Stimulated activated CD4-positive, alpha-beta T cell treated with anti-CD3 and anti-CD28 coated beads, Interleukin-12 subunit alpha, Interleukin-12 subunit beta, amount 100 ng/mL, for 24 hours (primary cell): ENCODE measurements around the gene ACSS1.

ENCODE experiments used
- DNase-seq, 2 experiments: peaks; one replicate each; pipeline ENCODE4 v3.0.0-alpha.2; 2020; ENCODE audit warnings: low read depth in 2 of 2

The ACSS1 gene

DNA sequence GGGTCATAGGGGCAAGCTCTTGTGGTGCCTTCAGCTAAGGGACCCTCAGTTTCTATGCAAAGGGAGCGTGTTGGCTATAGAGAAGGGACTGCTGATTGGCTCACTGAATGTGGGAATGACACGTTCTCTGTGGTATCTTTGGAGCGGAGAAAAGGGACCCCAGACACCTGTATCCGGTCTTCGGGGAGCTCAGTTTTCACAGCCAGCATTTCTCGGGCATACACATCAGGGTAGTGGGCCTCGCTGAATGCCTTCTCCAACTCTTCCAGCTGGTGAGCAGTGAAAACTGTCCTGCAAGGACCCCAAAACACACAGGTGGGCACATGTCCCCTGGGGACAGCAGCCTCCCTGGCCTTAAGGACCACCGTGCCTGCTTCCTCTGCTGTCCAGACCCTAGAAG is 20.7 kb upstream of the ACSS1 start:
- no peak for DNase-seq

DNA sequence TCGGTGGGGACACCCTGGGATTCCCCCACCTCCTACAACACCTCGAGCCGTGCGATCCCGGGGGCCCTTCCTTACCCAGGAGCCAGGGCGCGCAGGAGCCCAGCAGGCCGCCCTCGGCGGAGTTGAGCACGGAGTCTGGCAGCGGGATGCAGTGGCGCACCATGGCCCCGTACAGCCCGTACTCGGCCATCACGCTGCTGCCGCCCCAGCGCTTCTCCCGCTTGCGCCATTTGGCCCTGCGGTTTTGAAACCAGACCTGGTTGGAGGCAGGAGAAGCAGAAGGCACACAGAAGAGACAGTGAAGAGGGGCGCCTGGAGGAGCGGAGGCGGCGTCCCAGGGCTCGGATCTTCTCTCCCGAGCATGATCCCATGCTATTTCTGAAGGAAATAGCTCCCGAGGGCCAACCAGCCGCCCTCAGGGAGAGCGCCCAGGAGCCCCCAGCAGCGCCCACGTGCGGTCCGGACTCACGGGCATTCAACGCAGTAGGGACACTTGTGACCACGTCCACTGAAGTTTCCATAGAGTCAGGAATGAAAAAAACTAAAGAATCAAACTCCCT is 19.8 kb upstream of the ACSS1 start:
- DNase-seq = no peak

DNA sequence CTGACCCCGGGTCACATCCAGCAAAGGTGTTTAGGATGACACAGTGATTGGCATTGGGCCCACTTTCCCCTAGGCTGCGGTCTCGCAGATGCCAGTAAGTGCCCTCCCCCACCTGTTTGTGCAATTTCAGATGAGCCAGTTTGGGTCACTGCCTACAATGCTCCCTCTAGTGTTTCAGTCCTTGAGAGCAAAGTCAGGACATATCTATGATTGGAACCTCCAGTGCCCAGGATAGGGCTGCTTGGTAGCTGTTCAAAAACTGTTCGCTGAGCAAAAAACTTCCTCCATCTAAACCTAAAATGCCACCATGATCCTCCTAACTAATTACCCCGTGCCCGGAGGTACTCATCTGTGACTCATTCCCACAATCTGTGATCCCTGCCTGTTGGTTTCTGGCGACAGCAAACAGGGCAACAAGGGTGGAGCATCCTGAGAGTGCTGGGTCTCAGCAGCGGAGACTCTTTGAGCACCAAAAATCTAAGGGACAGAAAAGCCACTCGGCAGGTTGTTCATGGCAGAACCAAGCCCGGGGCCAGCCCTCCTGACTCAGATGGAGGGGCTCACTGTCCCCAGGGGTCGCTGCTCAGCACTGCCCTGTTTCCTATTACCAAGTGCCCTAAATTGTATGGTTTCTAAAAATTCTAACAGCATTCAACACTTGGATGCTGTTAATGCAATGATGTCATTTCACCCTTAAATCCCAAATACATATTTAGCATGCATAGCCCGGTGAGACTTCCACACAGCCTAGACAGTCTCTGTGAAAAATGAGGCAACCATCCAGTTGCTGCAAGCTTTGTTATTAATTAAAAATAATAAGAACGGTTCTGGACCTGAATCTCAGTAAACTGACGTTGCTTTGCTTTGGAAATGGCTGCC is 19.0 kb upstream of the ACSS1 start:
- no peak for DNase-seq

DNA sequence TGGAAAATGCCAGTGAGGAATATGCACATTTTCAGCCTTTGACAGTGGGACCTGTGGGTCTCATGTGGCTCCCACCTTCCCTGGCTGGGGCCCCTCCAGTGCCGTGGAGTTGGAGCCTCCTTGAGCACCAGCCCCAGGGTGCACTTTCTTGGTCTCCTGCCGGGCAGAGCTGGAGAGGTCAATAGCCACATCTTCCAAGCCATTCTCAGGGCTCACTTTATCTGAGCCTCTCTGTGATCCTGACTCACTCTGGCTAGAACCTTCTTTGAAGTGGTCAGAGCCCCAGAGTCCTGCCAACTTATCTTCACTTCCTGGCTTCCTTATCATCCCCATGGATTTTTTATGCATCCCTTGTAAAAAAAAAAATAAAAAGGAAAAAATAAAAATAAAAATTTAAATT is 18.3 kb upstream of the ACSS1 start:
- no peak for DNase-seq

DNA sequence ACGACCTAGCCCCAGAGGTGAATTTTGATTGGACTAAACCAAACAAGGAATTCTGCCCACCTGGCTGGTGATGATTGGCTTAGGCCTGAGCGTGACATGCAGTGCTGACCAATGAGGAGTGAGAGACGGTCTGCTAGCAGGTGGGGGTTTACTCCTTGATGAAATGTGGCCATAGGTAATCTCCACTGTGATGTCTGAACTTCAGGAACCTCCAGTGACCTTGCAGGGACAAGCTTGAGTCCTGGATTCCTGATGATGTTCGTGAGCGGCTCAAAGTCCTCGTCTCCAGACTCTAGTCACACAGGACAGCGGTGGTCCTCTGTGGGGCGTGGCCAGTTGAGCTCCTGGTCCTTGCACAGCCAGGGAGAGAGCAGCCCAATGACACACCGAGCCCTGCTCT is 15.6 kb upstream of the ACSS1 start:
- no peak for DNase-seq

DNA sequence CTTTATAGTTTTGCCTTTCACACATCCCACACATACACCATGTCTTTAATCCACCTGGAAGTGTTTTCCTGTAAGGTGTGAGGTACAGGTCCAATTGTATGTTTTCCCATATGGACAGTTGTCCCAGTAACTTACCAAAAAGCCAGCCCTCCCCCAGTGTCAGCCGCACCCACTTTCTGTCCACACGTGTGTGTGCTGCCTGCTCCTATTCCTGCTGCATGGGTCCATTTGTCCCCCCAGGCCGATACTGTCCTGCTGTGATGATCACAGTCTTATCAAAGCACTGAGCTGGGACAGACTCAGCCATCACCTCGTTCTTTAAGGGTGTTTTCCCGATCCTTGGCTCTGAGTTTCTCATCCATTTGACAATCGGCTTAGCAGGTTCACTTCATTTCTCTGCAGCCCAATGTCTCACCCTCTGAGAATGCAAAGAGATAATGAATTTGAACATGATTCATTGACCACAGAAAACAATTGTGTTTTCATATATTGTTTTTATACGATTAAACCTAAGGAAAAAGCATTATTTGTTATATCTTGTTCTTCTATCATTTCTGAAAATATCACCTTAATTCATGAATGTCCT is 14.4 kb upstream of the ACSS1 start:
- DNase-seq = no peak

DNA sequence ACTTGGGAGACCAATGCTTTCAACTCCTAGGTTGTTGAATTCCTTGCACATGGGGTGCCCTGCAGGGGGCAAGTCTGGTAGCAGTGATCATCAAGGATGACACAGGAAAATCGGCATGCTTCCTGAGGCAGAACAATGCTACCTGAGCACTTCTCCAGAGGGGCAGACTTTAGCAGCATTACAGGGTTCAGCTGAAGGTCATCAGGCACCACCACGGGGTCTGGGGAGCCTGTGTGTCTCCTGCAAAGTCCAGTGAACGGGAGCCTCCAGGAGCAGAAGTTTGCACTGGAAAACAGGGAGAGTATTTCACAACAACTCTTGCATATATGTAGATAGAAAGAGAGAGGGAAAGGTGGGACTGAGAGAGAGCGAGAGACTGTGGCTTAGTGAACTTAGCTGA is 13.8 kb upstream of the ACSS1 start:
- DNase-seq = no peak

DNA sequence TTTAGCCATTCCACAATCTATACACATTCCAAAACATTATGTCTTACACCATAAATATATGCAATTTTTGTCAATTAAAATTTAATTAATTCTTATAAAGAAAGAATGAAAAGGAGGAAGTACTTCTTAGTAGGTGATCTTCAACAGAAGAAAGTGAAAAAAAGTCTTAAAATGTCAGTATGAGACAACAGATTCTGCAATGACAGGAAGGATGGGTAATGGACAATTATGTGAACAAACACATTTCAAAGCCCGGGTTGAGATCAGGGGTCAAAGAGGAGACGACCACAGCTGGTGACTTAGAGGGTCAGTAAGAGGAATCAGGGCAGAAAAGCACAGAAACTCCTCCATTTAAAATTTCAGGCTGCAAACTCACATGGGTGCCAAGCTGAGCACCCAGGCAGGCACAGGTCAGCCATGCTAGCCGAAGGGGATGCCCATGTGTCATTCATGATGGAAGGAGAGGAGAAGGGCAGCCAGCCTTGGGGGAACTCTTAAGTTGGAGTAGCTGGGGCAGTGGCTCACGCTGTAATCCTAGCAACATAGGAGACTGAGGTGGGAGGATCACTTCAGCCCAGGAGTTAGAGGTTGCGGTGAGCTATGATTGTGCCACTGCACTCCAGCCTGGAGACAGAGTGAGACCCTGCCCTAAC is 13.0 kb upstream of the ACSS1 start:
- DNase-seq = no peak

DNA sequence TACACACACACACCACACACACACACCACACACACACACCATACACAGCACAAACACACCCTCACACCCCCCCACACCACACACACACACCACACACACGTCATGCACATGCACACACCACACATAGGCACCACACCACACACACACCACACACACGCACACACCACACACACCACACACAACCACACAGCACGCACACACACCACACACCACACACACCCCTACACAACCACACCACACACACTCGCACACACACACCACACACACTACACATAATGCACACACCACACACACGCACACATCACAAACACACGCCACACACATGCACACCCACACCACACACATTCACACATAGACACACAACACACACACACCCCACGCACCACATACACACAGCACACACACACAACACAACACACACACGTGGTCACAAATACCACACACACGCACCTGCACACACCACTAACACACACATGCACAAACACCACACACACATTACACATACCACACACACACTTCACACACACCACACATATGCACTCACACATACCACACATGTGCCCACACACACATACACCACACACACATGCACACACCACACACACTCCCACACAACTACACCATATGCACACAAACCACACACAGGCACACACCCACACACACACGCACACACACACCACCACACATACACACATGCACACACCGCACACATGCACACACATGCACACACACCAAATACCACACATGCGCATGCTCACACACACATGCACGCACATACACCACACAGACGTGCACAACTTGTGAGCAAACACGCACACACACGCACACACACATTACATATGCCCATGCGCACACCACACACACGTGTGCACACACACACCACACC is 9.4 kb upstream of the ACSS1 start:
- no peak for DNase-seq

DNA sequence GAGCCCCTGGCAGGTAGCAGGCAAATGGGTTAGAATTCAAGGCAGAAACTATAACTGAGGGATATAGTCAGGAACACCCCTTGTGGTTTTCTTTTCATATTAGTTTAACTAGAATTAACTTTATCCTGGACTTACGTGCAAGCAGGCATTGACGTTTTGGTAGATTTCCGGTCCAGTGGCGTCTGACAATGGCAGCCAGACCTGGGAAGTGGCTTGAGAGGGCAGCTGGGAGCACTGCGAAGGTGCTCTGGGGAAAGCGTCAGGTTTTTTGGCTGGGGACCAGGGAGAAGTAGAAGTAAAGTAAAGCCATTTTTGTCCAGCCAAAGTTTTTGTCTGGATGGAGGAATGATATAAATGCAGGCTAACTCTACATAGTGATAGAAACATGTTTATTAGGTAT is 8.4 kb upstream of the ACSS1 start:
- DNase-seq = no peak

DNA sequence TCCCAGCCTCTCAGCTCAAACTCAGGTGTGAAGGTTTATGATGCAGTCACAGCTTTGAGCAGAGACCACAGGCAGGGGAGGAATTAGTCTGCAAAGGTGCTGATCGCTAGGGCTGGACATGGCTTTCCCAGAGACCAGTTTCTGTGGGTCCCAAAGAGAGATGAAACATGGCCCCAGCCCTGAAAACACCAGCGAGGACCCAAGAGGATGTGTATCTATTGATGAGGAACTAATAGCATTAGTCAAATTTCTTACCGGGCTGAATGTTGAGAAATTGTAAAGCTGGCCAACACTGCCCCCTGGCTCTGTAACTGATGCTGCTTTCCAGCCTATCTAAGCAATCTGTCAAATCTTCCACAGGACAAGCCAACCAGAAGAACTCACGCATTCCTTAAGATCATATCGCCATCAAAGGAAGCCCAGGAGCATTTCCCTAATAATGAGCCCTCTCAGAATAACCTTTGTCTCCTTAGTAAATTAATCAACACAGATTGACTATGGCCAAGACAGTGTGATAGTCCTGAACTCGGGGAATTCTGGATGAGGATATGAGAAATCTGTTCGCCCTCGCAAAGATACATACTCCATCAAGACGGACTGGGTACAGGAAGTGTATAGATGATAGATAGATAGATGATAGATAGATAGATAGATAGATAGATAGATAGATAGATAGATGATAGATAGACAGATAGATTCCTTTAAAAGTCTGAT is 7.8 kb upstream of the ACSS1 start:
- DNase-seq = peak; percentile 17 to 37

DNA sequence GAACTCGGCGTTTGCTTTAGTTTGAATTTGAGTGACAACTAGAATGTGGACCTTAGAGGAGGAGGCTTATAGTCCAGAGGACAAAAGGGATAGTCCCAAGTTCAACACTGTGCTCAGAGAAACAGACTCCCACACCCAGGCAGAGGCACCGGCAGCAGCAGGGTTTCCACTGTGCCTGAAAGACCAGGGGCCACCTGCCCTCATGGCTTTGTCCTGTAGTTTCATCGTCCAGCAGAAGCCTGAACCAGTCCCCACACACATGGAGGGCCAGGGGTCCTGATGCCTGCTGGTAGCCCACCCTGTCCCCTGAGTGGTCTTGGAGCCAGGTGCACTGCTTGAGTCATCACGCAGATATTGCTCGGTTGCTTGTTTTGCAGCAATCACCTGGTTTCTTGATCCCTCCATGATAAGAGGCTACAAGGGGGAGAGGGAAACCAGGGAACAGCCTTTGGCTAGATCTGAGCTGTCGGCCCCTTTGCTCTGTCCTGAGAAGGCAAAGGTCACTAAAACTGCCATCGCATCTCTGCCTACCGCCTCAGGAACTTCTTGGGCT is 7.2 kb upstream of the ACSS1 start:
- DNase-seq = no peak

DNA sequence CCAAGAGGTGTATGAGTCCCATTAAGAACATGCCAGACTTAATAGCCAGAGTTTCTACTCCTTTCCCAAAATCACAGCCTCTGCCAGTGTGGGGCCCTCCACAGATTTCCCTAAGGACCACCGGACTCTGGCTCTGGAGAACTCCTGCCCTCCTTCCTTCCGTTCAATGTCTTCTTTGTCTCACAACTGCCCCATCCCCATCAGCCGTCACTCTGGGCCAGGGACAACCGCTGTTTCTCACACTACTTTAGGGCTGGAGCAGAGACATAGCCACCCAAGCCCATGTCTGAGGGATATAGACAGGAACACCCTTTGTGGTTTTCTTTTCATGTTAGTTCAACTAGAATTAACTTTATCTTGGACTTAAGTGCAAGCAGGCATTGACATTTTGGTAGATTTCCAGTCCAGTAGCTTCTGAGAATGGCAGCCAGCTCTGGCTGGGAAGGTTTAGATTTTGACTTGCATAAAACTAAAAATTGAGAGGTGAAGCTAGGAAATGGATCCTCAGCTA is 6.7 kb upstream of the ACSS1 start:
- no peak for DNase-seq

DNA sequence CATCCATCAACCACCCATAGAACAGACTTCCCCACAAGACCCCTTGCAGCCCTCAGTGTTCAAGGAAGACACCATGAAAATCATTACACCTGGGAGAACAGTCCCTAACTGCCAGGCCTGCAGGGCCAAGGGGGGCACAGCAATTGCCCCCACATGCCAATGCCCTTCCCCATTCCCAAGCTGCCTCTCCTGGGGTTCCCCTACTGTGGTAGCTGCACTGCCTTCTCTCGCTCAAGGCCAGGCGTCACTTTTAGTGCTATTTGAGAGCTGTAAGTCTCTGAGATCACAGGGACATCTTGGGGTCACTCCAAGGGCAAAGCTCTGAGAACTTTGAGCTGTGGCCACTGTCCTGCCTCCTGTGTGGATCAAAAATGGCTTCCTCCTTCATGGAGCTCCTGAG is 6.0 kb upstream of the ACSS1 start:
- no peak for DNase-seq

DNA sequence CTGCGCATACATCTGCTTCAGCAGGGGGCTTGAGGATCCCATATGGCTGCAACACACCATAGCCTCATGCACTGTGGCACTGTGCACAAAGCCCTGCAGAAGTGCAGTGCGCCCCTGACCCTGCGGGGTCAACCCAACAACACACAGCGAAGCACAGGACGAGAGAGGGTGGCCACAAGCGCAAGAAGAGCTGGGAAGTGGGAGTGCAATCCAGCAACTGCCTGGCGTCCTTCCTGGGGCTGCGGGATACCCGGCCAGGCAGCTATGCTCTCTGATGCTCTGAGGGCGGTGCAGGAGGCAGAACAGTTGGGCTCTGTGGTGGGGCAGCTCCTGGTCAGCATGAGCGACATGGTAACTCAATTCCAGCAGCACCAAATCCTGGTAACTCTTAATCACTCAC is 5.6 kb upstream of the ACSS1 start:
- no peak for DNase-seq

DNA sequence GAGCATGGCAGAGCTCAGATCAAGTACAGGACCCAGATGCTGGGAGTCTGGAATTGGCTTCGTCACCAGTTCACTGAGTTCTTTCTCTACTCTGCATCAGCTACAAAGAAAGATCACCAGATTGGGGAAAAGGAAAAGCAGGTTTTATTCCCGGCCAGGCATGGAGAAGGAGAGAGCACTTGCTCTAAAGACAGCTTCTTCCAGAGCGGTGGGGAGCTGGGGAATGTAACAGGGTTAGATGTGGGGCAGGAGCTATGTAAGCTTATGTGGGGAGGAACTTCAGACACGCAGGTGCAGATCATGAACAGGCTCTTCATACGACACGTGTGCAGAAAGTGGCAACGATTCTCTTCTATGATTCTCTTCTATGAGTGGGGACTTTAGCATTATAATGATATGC is 4.9 kb upstream of the ACSS1 start:
- DNase-seq = no peak

DNA sequence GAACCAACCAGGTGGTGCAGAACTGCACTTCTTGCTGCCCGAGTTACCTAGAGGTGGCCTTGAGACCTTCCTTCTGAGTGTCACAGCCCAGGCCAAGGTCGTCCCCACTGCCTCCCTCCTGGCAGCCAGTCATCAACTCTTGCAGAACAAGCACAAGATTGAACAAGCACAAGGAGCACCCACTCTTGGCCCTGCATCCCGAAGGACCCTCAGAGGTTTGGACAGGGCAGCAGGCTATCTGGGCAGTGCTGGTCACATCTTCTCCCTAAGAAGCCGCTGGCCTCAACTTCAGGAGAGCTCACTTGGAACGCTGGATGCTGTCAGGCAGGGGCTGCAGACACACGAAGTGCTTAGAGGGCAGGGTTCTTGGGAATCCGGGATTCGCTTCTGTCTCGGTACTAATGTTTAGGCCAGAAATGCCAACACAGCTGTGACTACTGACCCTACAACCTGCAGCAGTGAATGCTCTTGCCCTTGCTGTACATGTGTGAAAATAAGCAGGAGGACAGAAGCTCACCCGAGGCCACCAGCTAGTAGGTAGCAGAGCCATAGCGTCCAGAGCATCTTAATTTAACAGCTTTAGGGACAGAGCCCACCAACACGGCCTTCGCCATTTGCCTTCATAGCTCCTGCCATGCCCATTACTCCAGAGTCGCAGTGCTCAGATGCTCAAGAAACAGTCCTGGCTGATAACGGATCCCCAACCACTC is 4.0 kb upstream of the ACSS1 start:
- no peak for DNase-seq

DNA sequence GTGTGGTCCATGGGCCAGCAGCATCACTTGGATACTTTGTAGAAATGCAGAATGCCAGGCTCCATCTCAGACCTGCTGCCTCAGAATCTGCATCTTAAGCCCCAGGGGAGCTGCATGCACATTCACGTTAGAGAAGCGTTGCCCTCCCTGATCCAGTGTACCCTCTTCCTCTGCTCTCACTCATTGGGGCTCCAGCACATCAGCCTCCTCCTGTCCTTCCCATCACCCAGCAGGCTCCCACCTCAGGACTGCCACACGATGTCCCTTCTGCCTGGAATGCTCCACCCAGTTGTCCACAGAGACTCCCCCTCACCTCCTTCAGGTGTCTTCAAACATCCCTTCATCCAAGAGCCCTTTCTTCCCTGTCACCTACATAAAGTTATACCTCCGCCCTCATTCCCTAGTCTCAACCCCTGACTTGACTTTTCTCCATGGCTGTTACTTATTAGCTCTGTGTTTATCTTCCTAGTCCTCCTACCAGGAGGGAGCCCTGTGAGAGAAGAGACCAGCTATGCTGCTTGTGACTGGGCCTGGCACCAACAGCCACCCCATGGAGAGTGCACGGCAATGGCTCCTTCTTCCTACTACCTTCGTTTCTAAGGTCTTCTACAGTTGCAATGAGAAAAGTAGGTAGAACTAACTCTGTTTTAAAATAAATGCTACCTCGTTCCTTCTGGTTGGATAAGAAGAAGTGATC is 3.3 kb upstream of the ACSS1 start:
- no peak for DNase-seq

DNA sequence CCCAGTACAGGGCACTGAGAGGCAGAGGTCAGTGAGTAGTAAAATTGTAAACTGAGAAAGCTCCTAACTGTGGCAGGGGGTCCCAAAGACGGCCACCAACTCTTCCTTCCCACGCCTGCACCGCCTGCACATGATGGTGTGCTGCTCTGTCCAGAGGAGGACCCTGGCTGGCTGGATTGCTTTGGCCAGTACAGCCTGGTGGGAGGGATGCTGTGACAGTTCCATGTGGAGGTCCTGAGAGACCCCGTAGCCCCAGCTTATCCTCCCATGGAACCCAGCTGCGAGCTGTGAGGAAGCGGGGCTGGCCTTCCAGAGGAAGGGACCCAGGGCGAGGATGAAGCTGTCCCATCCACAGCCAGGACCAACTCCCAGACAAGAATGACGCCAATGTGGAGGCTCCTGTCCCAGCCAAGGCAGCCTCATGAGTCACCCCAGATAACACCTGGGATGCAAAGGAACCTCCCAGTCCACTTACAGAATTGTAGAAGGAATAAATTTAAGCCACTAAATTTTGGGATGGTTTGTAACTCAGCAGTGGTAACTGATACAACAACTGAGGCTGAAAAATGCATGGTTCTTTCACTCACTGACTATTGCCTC is 2.0 kb upstream of the ACSS1 start:
- DNase-seq = no peak
